Measurements from ENCODE around the gene SEC11A. TPM values are rescaled to one million over a fixed set of nuclear protein-coding genes. Genes with fewer than 3 reads are reported as not detected.

The SEC11A gene
- total and polyA plus RNA-seq, 2 donors (not counting 1 experiment from before 2014, with no cell fraction given), result 23.1 to 78.0 TPM

- H3K4me3 ChIP-seq (ENCODE audit: control extremely low read depth in 1 of 5, extremely low read depth in 1 of 5, insufficient read depth in 1 of 5, low read depth in 2 of 5, low read length in 4 of 5), result peak within 1 kb of the TSS; percentile 75 to 93 (median 85)
- H4K20me1 ChIP-seq (ENCODE audit: control insufficient read depth, insufficient read depth, low read length, poor library complexity, severe bottlenecking), result peaks cover under 1% of the 10 kb centered on the region
- ATAC-seq (ENCODE audit: low read depth) (peak; percentile 74), DNase-seq (peak; percentile 96)
- H3K9me3 Mint-ChIP-seq (ENCODE audit: insufficient read depth), result no peaks in the 10 kb centered on the region
- CTCF ChIA-PET, result interaction anchor here (0.7 to 4.1 kb wide), 16 partner anchors 9 to 390 kb away, joined by 3 to 21 read pairs (median 4); partner anchors contain the start of genes SEC11A and ZSCAN2
- intact Hi-C loops (cut with micrococcal nuclease), result loop anchor here (1.0 kb wide), 7 partner anchors 23 to 326 kb away; partner anchors contain the start of genes SEC11A and ZNF592
- H3K4me1 Mint-ChIP-seq, result peaks cover 31% of the 10 kb centered on the region
- peaks cover 0 to 23% of the 10 kb centered on the region in 2 experiments for H3K36me3 ChIP-seq (replicated peaks in 1 of 2; ENCODE audit: control extremely low read depth in 1 of 2, control insufficient read depth in 1 of 2, extremely low read depth in 1 of 2, insufficient read depth in 2 of 2, low read length in 1 of 2)
- peak within 1 kb of the TSS; percentile 91 for H3K9ac ChIP-seq (ENCODE audit: low read length)
- H3K4me3 Mint-ChIP-seq, result peak within 1 kb of the TSS; percentile 97
- H3K4me2 ChIP-seq (replicated peaks; ENCODE audit: low read depth, low read length, poor library complexity, severe bottlenecking), result peak within 1 kb of the TSS; percentile 84
- H3K9me3 ChIP-seq (ENCODE audit: control extremely low read depth in 1 of 3, control insufficient read depth in 2 of 3, insufficient read depth in 1 of 3, low read length in 2 of 3), result no peaks in the 10 kb centered on the region
- peak within 1 kb of the TSS; percentile 94 for H2AFZ ChIP-seq (ENCODE audit: insufficient read depth, low read depth, low read length, poor library complexity, severe bottlenecking)
- POLR2A ChIA-PET, result interaction anchor here (0.5 to 2.9 kb wide), 7 partner anchors 17 to 327 kb away, joined by 3 to 23 read pairs (median 5); partner anchors contain the start of gene SEC11A
- no peak for TF ChIP-seq EZH2 (IDR thresholded peaks at IDR 0.05; ENCODE audit: borderline replicate concordance, insufficient read depth, low read depth, low read length, poor library complexity, severe bottlenecking)
- TF ChIP-seq, protein P1, sequence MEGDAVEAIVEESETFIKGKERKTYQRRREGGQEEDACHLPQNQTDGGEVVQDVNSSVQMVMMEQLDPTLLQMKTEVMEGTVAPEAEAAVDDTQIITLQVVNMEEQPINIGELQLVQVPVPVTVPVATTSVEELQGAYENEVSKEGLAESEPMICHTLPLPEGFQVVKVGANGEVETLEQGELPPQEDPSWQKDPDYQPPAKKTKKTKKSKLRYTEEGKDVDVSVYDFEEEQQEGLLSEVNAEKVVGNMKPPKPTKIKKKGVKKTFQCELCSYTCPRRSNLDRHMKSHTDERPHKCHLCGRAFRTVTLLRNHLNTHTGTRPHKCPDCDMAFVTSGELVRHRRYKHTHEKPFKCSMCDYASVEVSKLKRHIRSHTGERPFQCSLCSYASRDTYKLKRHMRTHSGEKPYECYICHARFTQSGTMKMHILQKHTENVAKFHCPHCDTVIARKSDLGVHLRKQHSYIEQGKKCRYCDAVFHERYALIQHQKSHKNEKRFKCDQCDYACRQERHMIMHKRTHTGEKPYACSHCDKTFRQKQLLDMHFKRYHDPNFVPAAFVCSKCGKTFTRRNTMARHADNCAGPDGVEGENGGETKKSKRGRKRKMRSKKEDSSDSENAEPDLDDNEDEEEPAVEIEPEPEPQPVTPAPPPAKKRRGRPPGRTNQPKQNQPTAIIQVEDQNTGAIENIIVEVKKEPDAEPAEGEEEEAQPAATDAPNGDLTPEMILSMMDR (IDR thresholded peaks at IDR 0.05), result no peak
- peaks cover 20% of the 10 kb centered on the region for H3K79me2 ChIP-seq (ENCODE audit: control insufficient read depth, insufficient read depth, low read length)
- peak within 1 kb of the TSS; percentile 98 for H3K27ac Mint-ChIP-seq
- peaks cover 21 to 33% of the 10 kb centered on the region in 2 donors for H3K4me1 ChIP-seq (ENCODE audit: control insufficient read depth in 2 of 2, insufficient read depth in 2 of 2, low read length in 2 of 2)
- peak within 1 kb of the TSS; percentile 61 to 88 for H3K27ac ChIP-seq (ENCODE audit: low read length in 2 of 2)
- H3K27me3 Mint-ChIP-seq, result no peaks in the 10 kb centered on the region
- WGBS (ENCODE audit: insufficient coverage), result under 1% methylated on average over 44 of the region's 49 CpGs
- H3K27me3 ChIP-seq (replicated peaks in 1 of 4; ENCODE audit: control extremely low read depth in 1 of 4, control insufficient read depth in 3 of 4, insufficient read depth in 4 of 4, low read length in 3 of 4), result no peaks in the 10 kb centered on the region
Observed at GRCh38 chr15:84653910-84654688, 61.8 kb downstream of the SEC11A start, which contains the start of gene WDR73. TSS of gene WDR73 (minus strand) at chr15:84654283. CDS start at chr15:84654274, 9 bp downstream.
